ENCODE results near the gene NR2F6. TPM values are rescaled to one million over a fixed set of nuclear protein-coding genes. Genes with fewer than 3 reads are reported as not detected.

Gene NR2F6
- total RNA-seq, 1 donor from 2014 or later: 41.3 TPM

DNA sequence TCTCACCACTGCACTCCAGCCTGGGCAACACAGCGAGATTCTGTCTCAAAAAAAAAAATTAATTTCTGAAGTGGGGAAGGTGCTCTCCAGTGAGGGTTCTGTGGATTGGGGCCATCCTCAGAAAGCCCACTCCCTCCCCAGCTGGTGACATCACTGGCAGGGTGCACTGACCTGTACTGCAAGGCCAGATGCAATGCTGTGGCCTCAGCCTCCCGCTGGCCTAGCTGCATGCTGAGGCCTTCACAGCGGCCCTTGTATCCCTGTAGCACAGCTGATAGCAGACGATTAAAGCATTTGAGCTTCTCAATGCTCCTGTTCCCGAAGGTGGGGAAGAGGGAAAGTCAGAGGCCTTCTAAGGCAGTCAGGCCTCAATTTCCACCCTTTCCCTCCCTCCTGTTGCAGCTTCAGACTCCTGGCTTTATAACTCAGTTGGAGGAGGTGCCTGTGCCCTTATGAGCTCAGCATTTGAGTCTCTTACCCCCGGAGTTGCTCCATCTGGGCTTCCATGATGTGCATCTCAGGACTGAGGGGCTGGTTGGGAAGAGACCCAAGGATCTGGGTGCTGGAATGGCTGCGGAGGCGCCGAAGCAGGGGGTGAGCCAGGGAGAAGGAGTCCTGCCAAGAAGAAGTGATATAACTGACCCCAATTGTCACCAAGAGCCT is 13.5 kb upstream of the NR2F6 start:
- no peak overlapping the region for H3K27ac ChIP-seq
- H3K4me3 ChIP-seq: no peak overlapping the region
- H3K27me3 ChIP-seq: no peaks in the 10 kb centered on the region
- intact Hi-C loops (cut with DNase I): no loop called here
- DNase-seq (ENCODE audit: extremely low spot score in 2 of 2): no peak
- no peaks in the 10 kb centered on the region for H3K36me3 ChIP-seq
- H3K4me1 ChIP-seq: no peaks in the 10 kb centered on the region
- H3K9me3 ChIP-seq: no peaks in the 10 kb centered on the region
- TF ChIP-seq POLR2AphosphoS5 (IDR thresholded peaks at IDR 0.05; ENCODE audit: insufficient read depth in 1 of 2, low read depth in 1 of 2) (no peak), POLR2A (IDR thresholded peaks at IDR 0.05) (no peak)
- TF ChIP-seq, protein P1, sequence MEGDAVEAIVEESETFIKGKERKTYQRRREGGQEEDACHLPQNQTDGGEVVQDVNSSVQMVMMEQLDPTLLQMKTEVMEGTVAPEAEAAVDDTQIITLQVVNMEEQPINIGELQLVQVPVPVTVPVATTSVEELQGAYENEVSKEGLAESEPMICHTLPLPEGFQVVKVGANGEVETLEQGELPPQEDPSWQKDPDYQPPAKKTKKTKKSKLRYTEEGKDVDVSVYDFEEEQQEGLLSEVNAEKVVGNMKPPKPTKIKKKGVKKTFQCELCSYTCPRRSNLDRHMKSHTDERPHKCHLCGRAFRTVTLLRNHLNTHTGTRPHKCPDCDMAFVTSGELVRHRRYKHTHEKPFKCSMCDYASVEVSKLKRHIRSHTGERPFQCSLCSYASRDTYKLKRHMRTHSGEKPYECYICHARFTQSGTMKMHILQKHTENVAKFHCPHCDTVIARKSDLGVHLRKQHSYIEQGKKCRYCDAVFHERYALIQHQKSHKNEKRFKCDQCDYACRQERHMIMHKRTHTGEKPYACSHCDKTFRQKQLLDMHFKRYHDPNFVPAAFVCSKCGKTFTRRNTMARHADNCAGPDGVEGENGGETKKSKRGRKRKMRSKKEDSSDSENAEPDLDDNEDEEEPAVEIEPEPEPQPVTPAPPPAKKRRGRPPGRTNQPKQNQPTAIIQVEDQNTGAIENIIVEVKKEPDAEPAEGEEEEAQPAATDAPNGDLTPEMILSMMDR (IDR thresholded peaks at IDR 0.05): no peak

GRCh38 chr19:17256130-17256529 is 10.4 kb upstream of the NR2F6 start:
- no peak for TF ChIP-seq POLR2AphosphoS5 (IDR thresholded peaks at IDR 0.05; ENCODE audit: insufficient read depth in 1 of 2, low read depth in 1 of 2)
- TF ChIP-seq POLR2A (IDR thresholded peaks at IDR 0.05): no peak
- TF ChIP-seq, protein P1 (IDR thresholded peaks at IDR 0.05): no peak
- Histone ChIP-seq H3K4me3 (no peak overlapping the region), H3K27ac (no peak overlapping the region), H3K36me3 (no peaks in the 10 kb centered on the region), H3K9me3 (no peaks in the 10 kb centered on the region), H3K4me1 (no peaks in the 10 kb centered on the region), H3K27me3 (no peaks in the 10 kb centered on the region)
- intact Hi-C loops (cut with DNase I): no loop called here
- DNase-seq (ENCODE audit: extremely low spot score in 2 of 2): no peak

- H3K4me1 ChIP-seq: no peaks in the 10 kb centered on the region
- no peaks in the 10 kb centered on the region for H3K36me3 ChIP-seq
- no peaks in the 10 kb centered on the region for H3K27me3 ChIP-seq
- H3K4me3 ChIP-seq: no peak overlapping the region
- H3K9me3 ChIP-seq: no peaks in the 10 kb centered on the region
- no peak for TF ChIP-seq POLR2A (IDR thresholded peaks at IDR 0.05)
- intact Hi-C loops (cut with DNase I): no loop called here
- DNase-seq (ENCODE audit: extremely low spot score in 2 of 2): no peak
- no peak overlapping the region for H3K27ac ChIP-seq
These were observed 9.5 kb upstream of the NR2F6 start for GRCh38 chr19:17255150-17255621.

- DNase-seq (ENCODE audit: extremely low spot score in 2 of 2): no peak
- Histone ChIP-seq H3K4me1 (no peaks in the 10 kb centered on the region), H3K9me3 (no peaks in the 10 kb centered on the region), H3K36me3 (no peaks in the 10 kb centered on the region), H3K27ac (no peak overlapping the region), H3K27me3 (no peaks in the 10 kb centered on the region), H3K4me3 (no peak overlapping the region)
- TF ChIP-seq POLR2AphosphoS5 (IDR thresholded peaks at IDR 0.05; ENCODE audit: insufficient read depth in 1 of 2, low read depth in 1 of 2) (no peak), POLR2A (IDR thresholded peaks at IDR 0.05) (no peak)
- TF ChIP-seq, protein P1 (IDR thresholded peaks at IDR 0.05): no peak
- intact Hi-C loops (cut with DNase I): no loop called here
These were observed 8.9 kb upstream of the NR2F6 start for GRCh38 chr19:17254636-17255035.

DNA sequence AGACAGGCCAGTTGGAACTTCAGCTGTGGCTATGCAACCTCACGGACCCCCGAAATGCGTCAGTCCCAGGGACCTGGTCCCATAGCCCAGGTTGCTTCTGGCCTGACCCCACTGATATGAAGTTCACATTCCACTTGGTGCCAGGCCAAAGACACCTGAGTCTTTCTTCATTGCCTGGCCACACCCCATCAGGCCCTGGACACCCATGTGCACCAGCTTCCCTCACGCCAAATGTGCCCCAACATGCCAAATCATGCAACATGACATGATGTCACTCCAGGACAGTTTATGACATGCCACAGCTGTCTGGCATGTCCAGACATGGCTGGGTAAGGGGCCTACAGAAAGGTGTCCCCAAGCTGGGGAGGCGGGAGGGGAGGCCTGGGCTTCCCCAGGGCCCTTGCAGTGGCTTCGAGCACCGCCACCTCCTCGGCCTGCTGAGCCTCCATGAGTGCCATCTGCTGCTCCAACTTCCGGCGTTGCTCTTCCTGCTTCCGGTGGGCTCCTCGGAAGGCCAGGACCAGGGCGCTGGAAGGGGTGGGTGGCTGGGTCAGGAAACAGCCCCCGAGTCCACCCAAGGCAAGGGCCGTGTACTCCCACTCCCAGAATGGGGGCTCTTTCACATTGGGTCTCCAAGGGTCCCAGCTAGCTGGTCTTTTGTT is 4.3 kb upstream of the NR2F6 start:
- Histone ChIP-seq H3K27ac (no peak overlapping the region), H3K4me1 (peaks cover 19% of the 10 kb centered on the region), H3K36me3 (no peaks in the 10 kb centered on the region), H3K27me3 (no peaks in the 10 kb centered on the region), H3K9me3 (no peaks in the 10 kb centered on the region), H3K4me3 (no peak overlapping the region)
- no peak for TF ChIP-seq POLR2A (IDR thresholded peaks at IDR 0.05)
- TF ChIP-seq, protein P1 (IDR thresholded peaks at IDR 0.05): no peak
- no peak for TF ChIP-seq POLR2AphosphoS5 (IDR thresholded peaks at IDR 0.05; ENCODE audit: insufficient read depth in 1 of 2, low read depth in 1 of 2)
- DNase-seq (ENCODE audit: extremely low spot score in 2 of 2): no peak
- intact Hi-C loops (cut with DNase I): no loop called here
